ENCODE data around the gene CCDC142. TPM values are rescaled to one million over a fixed set of nuclear protein-coding genes. Genes with fewer than 3 reads are reported as not detected.

The CCDC142 gene
- polyA plus RNA-seq, 1 donor from 2014 or later, result 21.6 TPM

DNA sequence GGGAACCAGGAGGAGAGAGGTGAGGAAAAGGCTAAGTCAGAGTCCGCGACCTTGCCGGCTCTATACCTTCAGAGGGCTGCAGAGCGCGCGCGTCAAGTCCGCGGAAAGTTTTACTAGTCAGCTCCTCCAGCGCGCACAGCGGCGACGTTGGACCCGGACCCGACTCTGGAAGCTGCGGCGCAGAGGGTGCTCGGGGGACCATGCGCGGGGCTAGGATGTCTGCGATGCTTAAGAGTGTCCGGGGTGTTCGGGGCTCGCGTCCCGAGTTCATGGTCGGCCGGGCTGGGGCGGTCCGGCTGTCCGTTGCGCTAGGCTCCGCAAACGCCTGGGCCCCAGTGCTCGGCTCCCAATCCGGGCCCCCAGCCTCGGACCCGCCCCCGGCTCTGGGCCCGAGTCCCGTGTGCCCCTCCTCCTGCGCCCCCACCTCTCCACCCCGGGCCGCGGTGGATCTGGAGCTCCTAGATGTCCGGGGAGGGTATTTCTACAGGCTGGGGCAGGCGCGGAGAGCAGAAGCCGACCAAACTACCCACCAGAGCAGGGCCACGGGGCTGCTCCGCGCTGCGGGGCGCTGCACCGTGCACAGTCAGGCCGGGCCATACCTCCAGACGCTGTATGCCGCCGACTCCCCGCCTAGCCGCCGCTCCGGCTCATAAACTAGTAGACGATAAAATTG, 16.6 kb upstream of the CCDC142 start, which contains the start of gene LBX2:
Gene LBX2 (minus strand): TSS at position 337 of the 673 bp plus-strand sequence. CDS start 66 bp downstream, at position 271.
- Histone ChIP-seq H3K27me3 (ENCODE audit: insufficient read depth, low read depth, low read length) (peaks cover 86% of the 10 kb centered on the region), H3K4me2 (ENCODE audit: low read length) (peak within 1 kb of the TSS; percentile 36), H3K9ac (ENCODE audit: low read length) (no peak within 1 kb of the TSS), H3K27ac (ENCODE audit: low read length) (no peak within 1 kb of the TSS), H3K9me3 (ENCODE audit: low read length) (no peaks in the 10 kb centered on the region), H3K4me3 (ENCODE audit: low read length) (peak within 1 kb of the TSS; percentile 55), H3F3A (ENCODE audit: insufficient read depth, low read length, poor library complexity, severe bottlenecking) (no peaks in the 10 kb centered on the region), H3K36me3 (ENCODE audit: insufficient read depth, low read length) (no peaks in the 10 kb centered on the region), H3K9me2 (ENCODE audit: insufficient read depth, low read length) (no peaks in the 10 kb centered on the region), H3K79me2 (replicated peaks; ENCODE audit: insufficient read depth, low read length) (no peaks in the 10 kb centered on the region), H4K20me1 (ENCODE audit: insufficient read depth) (no peaks in the 10 kb centered on the region), H2AFZ (ENCODE audit: low read depth, low read length) (no peak within 1 kb of the TSS)
- no peak for TF ChIP-seq TAF1 (IDR thresholded peaks at IDR 0.05; ENCODE audit: low read depth)
- TF ChIP-seq CTCF (IDR thresholded peaks at IDR 0.05; ENCODE audit: poor library complexity, severe bottlenecking), result no peak
- no peak for TF ChIP-seq POLR2AphosphoS5 (IDR thresholded peaks at IDR 0.05)
- no peak for TF ChIP-seq SMC3 (conservative IDR thresholded peaks at IDR 0.05; ENCODE audit: poor library complexity)
- TF ChIP-seq REST (IDR thresholded peaks at IDR 0.05; ENCODE audit: borderline replicate concordance), result no peak
- no peak for TF ChIP-seq RAD21 (conservative IDR thresholded peaks at IDR 0.05)
- TF ChIP-seq MXI1 (conservative IDR thresholded peaks at IDR 0.05; ENCODE audit: poor library complexity, severe bottlenecking), result no peak
- no peak for TF ChIP-seq EP300 (conservative IDR thresholded peaks at IDR 0.05; ENCODE audit: poor library complexity, severe bottlenecking)
- TF ChIP-seq EZH2 (IDR thresholded peaks at IDR 0.05; ENCODE audit: borderline replicate concordance, insufficient read depth, low read length, poor library complexity, severe bottlenecking), result no peak

DNA sequence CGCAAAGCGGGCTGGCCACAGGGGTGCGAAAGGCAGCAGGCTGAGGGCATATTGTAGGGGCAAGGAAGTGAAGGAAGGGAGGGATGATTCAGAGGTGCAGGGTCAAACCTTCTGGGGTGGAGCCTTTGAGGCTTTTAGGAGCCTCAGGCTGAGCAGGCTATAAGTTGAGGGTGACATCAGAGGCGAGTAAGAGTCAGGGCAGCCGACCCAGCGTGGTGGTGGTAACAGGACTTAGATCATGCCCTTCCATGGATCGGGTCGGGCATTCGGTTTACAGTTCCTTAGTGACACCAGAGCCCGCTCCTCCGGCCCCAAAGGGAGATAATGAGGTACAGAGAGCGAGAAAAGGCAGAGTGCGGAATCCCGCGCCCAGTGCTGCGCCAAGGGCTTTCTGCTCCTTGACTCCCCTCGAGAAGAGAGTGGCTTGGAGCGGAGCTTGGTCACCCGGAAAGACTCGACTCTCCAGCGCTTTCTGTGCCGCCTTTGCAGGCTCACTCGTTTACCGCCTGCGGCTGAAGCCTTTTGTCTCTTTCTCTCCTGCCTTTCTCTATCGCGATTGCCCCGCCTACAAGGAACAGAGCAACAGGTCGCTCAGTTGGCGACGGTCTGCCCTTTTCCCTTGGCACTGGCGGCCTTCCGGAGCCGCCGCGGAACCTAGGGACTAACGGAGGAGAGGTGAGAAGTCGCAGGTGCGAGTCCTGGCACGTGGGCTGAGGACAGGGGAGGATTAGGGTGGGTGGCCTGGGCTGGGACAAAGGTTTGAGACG, 15.9 kb upstream of the CCDC142 start:
- H3K4me2 ChIP-seq (ENCODE audit: low read length), result peak overlapping the region; percentile 36
- H3K9ac ChIP-seq (ENCODE audit: low read length), result no peak overlapping the region
- H2AFZ ChIP-seq (ENCODE audit: low read depth, low read length), result no peak overlapping the region
- no peaks in the 10 kb centered on the region for H3F3A ChIP-seq (ENCODE audit: insufficient read depth, low read length, poor library complexity, severe bottlenecking)
- no peaks in the 10 kb centered on the region for H4K20me1 ChIP-seq (ENCODE audit: insufficient read depth)
- no peak overlapping the region for H3K27ac ChIP-seq (ENCODE audit: low read length)
- H3K9me3 ChIP-seq (ENCODE audit: low read length), result no peaks in the 10 kb centered on the region
- no peaks in the 10 kb centered on the region for H3K79me2 ChIP-seq (replicated peaks; ENCODE audit: insufficient read depth, low read length)
- no peak for TF ChIP-seq CTCF (IDR thresholded peaks at IDR 0.05; ENCODE audit: poor library complexity, severe bottlenecking)
- no peak for TF ChIP-seq EZH2 (IDR thresholded peaks at IDR 0.05; ENCODE audit: borderline replicate concordance, insufficient read depth, low read length, poor library complexity, severe bottlenecking)
- TF ChIP-seq REST (IDR thresholded peaks at IDR 0.05; ENCODE audit: borderline replicate concordance), result no peak
- TF ChIP-seq SMC3 (conservative IDR thresholded peaks at IDR 0.05; ENCODE audit: poor library complexity), result no peak
- no peaks in the 10 kb centered on the region for H3K36me3 ChIP-seq (ENCODE audit: insufficient read depth, low read length)
- peaks cover 79% of the 10 kb centered on the region for H3K27me3 ChIP-seq (ENCODE audit: insufficient read depth, low read depth, low read length)
- no peaks in the 10 kb centered on the region for H3K9me2 ChIP-seq (ENCODE audit: insufficient read depth, low read length)
- peak overlapping the region; percentile 55 for H3K4me3 ChIP-seq (ENCODE audit: low read length)
